A549 (cell line): Measurements from ENCODE around the gene RBM47. TPM values are rescaled to one million over a fixed set of nuclear protein-coding genes. Genes with fewer than 3 reads are reported as not detected.

ENCODE experiments used
- ATAC-seq, 2 experiments: fragments of 200-7000 bp in 1 of 2; fragments of >200 bp in 1 of 2; cut with Nextera tagmentation in 1 of 2; cut with Tn5 transposase in 1 of 2; 3 replicates each; pipeline versions ENCODE4 v1.8.0 to v1.9.1; 2018 to 2020; ENCODE audit warnings: mild to moderate bottlenecking in 1 of 2, moderate library complexity in 1 of 2
- CTCF ChIA-PET: fragments of 300-600 bp; sonication (Branson Sonifier 250); formaldehyde crosslinking; extraction: SDS; loops from one replicate; lab custom pipeline; 2021; ENCODE audit warnings: antibody characterized with exemption, inconsistent platforms; lab: Yijun Ruan, JAX
- POLR2A ChIA-PET: fragments of 350-600 bp; formaldehyde crosslinking; extraction: SDS; loops from one replicate; lab custom pipeline; 2021; ENCODE audit warnings: antibody characterized with exemption, inconsistent platforms; lab: Yijun Ruan, JAX
- DNase-seq, 2 experiments: peaks; one replicate each; pipeline versions ENCODE4 v3.0.0 to v3.0.0-alpha.2; 2011 to 2016; ENCODE audit warnings: low read depth in 1 of 2, low spot score in 1 of 2
- FAIRE-seq: peaks from 2 replicates; lab custom pipeline; 2011; peaks lifted over from hg19 to GRCh38; lab: Jason Lieb, UNC
- H3K27ac ChIP-seq, 2 experiments: fragments of >200 bp; sonication (Bioruptor Twin); formaldehyde crosslinking; 3 replicates each; pipeline ENCODE4 v1.5.1; 2016 to 2017
- H3K4me1 ChIP-seq: fragments of >200 bp; sonication (Bioruptor Twin); formaldehyde crosslinking; 3 replicates; pipeline ENCODE4 v1.6.1; 2016
- H3K4me2 ChIP-seq: fragments of >200 bp; sonication (Bioruptor Twin); formaldehyde crosslinking; 3 replicates; pipeline ENCODE4 v1.6.1; 2016
- H3K4me3 ChIP-seq: fragments of >200 bp; sonication (Bioruptor Twin); formaldehyde crosslinking; 3 replicates; pipeline ENCODE4 v1.5.1; 2016
- H3K9me3 ChIP-seq: fragments of >200 bp; sonication (Bioruptor Twin); formaldehyde crosslinking; 3 replicates; pipeline ENCODE4 v1.6.1; 2016
- BHLHE40 ChIP-seq: IDR thresholded peaks from 2 replicates; pipeline ENCODE4 v1.6.1; 2012; ENCODE audit warnings: low read depth, low read length, inconsistent platforms
- CBX8 ChIP-seq: fragments of 200-600 bp; sonication (generic); IDR thresholded peaks from 2 replicates; pipeline ENCODE4 v1.6.1; 2016
- CEBPB ChIP-seq, 2 experiments: fragments of >200 bp in 1 of 2; sonication (Bioruptor Twin) in 1 of 2; formaldehyde crosslinking in 1 of 2; IDR thresholded peaks; 2 replicates each; pipeline ENCODE4 v1.6.1; 2012 to 2016
- EHF ChIP-seq: fragments of 250-450 bp; sonication (Bioruptor Pico); IDR thresholded peaks from 2 replicates; pipeline ENCODE4 v1.5.0; 2020; ENCODE audit warnings: mild to moderate bottlenecking
- EHMT2 ChIP-seq: fragments of 200-600 bp; sonication (generic); IDR thresholded peaks from 2 replicates; pipeline ENCODE4 v1.6.1; 2016; ENCODE audit warnings: antibody characterized with exemption, low read depth, mild to moderate bottlenecking, moderate library complexity
- ESRRA ChIP-seq: fragments of 150-350 bp; IDR thresholded peaks from 2 replicates; pipeline ENCODE4 v1.6.1; 2014; ENCODE audit warnings: mild to moderate bottlenecking, low read length, borderline replicate concordance
- KDM1A ChIP-seq: fragments of 200-600 bp; sonication (generic); IDR thresholded peaks from 2 replicates; pipeline ENCODE4 v1.6.1; 2016; ENCODE audit warnings: low read depth, mild to moderate bottlenecking
- MAFK ChIP-seq: fragments of 450-650 bp; IDR thresholded peaks from 2 replicates; pipeline ENCODE4 v1.6.1; 2014; ENCODE audit not compliant: partially characterized antibody
- MAZ ChIP-seq: fragments of 150-350 bp; IDR thresholded peaks from 2 replicates; pipeline ENCODE4 v1.6.1; 2014; ENCODE audit warnings: antibody characterized with exemption, low read depth, low read length, borderline replicate concordance
- MYC ChIP-seq: IDR thresholded peaks from 2 replicates; pipeline ENCODE4 v1.6.1; 2012; ENCODE audit warnings: mild to moderate bottlenecking, inconsistent platforms, low read length, improper control_type of control experiment, borderline replicate concordance
- PHF8 ChIP-seq: fragments of 200-600 bp; sonication (generic); IDR thresholded peaks from 2 replicates; pipeline ENCODE4 v1.6.1; 2016; ENCODE audit warnings: low read depth, mild to moderate bottlenecking, antibody characterized with exemption, moderate library complexity, borderline replicate concordance
- RAD21 ChIP-seq, 2 experiments: fragments of >200 bp in 1 of 2; sonication (Bioruptor Twin) in 1 of 2; formaldehyde crosslinking in 1 of 2; IDR thresholded peaks in 1 of 2; conservative IDR thresholded peaks in 1 of 2; 2 replicates in 1 of 2; 3 replicates in 1 of 2; pipeline ENCODE4 v1.6.1; 2012 to 2018; ENCODE audit warnings: inconsistent platforms in 1 of 2
- RARB ChIP-seq: fragments of 250-450 bp; sonication (Bioruptor Pico); IDR thresholded peaks from 2 replicates; pipeline ENCODE4 v1.8.0; 2021; ENCODE audit warnings: mild to moderate bottlenecking, moderate library complexity
- RNF2 ChIP-seq: fragments of 200-600 bp; sonication (generic); IDR thresholded peaks from 2 replicates; pipeline ENCODE4 v1.6.1; 2016; ENCODE audit warnings: low read depth, mild to moderate bottlenecking, antibody characterized with exemption, moderate library complexity, borderline replicate concordance
- SREBF2 ChIP-seq: fragments of 450-650 bp; IDR thresholded peaks from 2 replicates; pipeline ENCODE4 v1.6.1; 2014; ENCODE audit warnings: mild to moderate bottlenecking, moderate library complexity
- TFCP2L1 ChIP-seq: fragments of 250-450 bp; sonication (Bioruptor Pico); IDR thresholded peaks from 2 replicates; pipeline ENCODE4 v1.5.0; 2021; ENCODE audit warnings: mild to moderate bottlenecking
- ZSCAN20 ChIP-seq: fragments of 250-450 bp; sonication (Bioruptor Pico); IDR thresholded peaks from 2 replicates; pipeline ENCODE4 v1.8.0; 2022; ENCODE audit warnings: mild to moderate bottlenecking, moderate library complexity
- WGBS: methylation state at CpG from one replicate; pipeline ENCODE4 v1.1.6; 2017; ENCODE audit errors: missing lambda C conversion rate; 5-methylcytosine and 5-hydroxymethylcytosine counted together
- polyA plus RNA-seq, 4 experiments: library from polyadenylated mRNA; depleted of rRNA in 3 of 4; stranded (reverse); fragments of >200 nt; fragmentation: RNase III in 1 of 4; extraction: RNeasy Plus Mini Kit Qiagen cat#74134 plus additional on column Dnase treatment in 1 of 4; gene quantifications; 2 replicates in 3 of 4; 3 replicates in 1 of 4; pipeline ENCODE4 v1.2.3, GENCODE V29; 2011 to 2017
- TF ChIP-seq, protein P1 (sequence below): fragments of >200 bp; sonication (Bioruptor Twin); formaldehyde crosslinking; IDR thresholded peaks from 3 replicates; pipeline ENCODE4 v1.5.1; 2016
- TF ChIP-seq, protein P2 (sequence below): fragments of 250-450 bp; sonication (Bioruptor Pico); IDR thresholded peaks from 2 replicates; pipeline ENCODE4 v1.5.0; 2020; ENCODE audit warnings: low read depth, mild to moderate bottlenecking, moderate library complexity
- TF ChIP-seq, protein P3 (sequence below): fragments of >200 bp; sonication (Bioruptor Twin); formaldehyde crosslinking; IDR thresholded peaks from 2 replicates; pipeline ENCODE4 v1.6.1; 2016
- TF ChIP-seq, protein P4 (sequence below): fragments of 250-450 bp; sonication (Bioruptor Pico); IDR thresholded peaks from 2 replicates; pipeline ENCODE4 v1.5.0; 2021; ENCODE audit warnings: mild to moderate bottlenecking, moderate library complexity, borderline replicate concordance

RBM47 gene
- polyA plus RNA-seq, 2 of the 4 experiments (the other 2 are of a cell fraction) = 38.1 to 43.3 TPM

DNA sequence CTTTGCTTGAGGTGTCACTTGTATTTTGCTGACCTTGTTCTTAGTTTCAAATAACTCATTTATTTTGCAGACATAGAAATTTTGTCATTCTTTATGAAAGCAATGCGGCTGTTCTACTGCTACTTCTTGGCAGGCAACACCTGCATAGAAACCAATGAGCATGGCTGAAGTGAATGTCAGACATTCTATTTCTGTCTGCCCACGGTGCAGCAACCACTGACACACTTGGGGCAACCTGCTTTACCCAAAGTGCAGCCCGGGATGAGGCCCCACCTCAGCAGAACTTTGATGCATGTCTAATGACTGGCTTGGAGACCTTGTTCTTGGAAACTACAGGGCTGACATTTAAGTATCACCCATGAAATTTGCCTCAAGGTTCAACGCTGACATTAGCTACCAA is 93.6 kb downstream of the RBM47 start (continued):
- no peak for TF ChIP-seq MAZ
- TF ChIP-seq ZSCAN20 (CRISPR knock-in tag) = no peak

DNA sequence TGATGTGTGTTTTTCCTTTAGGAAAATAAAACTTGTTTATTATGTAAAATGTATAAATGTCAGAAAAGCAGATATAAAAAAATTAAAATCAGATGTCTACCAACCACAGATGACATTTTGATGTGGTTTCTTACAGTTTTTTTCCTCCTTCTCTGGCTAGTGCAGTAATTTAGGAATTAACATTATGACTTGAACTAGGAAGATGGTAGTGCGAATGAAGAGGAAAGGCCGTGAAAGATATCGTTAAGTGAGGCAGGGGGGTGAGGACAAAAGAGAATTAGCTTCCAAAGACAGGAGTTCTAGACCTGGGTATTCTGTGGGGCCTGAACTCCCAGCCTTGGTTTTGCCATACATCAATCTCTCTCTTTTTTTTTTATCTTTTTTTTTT is 98.0 kb downstream of the RBM47 start:
- Histone ChIP-seq H3K9me3 (no peaks in the 10 kb centered on the region), H3K4me3 (no peak overlapping the region), H3K4me1 (peaks cover 19% of the 10 kb centered on the region), H3K4me2 (peak overlapping the region; percentile 45), H3K27ac (peak overlapping the region; percentile 41 to 65; a peak in 3 of 6 replicates)
- CTCF ChIA-PET = no interaction called here
- FAIRE-seq (no peak), ATAC-seq (no peak), DNase-seq (no peak)
- POLR2A ChIA-PET = interaction anchor here (0.7 kb wide), 1 partner anchor 17 kb away, joined by 4 read pairs; no protein-coding TSS in a partner anchor
- 82% methylated on average over 3 of the region's 3 CpGs for WGBS
- no peak for TF ChIP-seq ESRRA
- TF ChIP-seq RAD21 (conservative IDR thresholded peaks at IDR 0.05 in 1 of 2, IDR thresholded peaks at IDR 0.05 in 1 of 2) = no peak
- TF ChIP-seq EHMT2 = no peak
- TF ChIP-seq RNF2 = no peak
- no peak for TF ChIP-seq MAFK
- TF ChIP-seq, protein P1, sequence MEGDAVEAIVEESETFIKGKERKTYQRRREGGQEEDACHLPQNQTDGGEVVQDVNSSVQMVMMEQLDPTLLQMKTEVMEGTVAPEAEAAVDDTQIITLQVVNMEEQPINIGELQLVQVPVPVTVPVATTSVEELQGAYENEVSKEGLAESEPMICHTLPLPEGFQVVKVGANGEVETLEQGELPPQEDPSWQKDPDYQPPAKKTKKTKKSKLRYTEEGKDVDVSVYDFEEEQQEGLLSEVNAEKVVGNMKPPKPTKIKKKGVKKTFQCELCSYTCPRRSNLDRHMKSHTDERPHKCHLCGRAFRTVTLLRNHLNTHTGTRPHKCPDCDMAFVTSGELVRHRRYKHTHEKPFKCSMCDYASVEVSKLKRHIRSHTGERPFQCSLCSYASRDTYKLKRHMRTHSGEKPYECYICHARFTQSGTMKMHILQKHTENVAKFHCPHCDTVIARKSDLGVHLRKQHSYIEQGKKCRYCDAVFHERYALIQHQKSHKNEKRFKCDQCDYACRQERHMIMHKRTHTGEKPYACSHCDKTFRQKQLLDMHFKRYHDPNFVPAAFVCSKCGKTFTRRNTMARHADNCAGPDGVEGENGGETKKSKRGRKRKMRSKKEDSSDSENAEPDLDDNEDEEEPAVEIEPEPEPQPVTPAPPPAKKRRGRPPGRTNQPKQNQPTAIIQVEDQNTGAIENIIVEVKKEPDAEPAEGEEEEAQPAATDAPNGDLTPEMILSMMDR = no peak
- TF ChIP-seq BHLHE40 = no peak
- TF ChIP-seq SREBF2 = no peak
- no peak for TF ChIP-seq TFCP2L1 (CRISPR knock-in tag)
- TF ChIP-seq PHF8 = no peak
- TF ChIP-seq, protein P2, sequence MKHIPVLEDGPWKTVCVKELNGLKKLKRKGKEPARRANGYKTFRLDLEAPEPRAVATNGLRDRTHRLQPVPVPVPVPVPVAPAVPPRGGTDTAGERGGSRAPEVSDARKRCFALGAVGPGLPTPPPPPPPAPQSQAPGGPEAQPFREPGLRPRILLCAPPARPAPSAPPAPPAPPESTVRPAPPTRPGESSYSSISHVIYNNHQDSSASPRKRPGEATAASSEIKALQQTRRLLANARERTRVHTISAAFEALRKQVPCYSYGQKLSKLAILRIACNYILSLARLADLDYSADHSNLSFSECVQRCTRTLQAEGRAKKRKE (CRISPR knock-in tag) = no peak
- TF ChIP-seq, protein P3, sequence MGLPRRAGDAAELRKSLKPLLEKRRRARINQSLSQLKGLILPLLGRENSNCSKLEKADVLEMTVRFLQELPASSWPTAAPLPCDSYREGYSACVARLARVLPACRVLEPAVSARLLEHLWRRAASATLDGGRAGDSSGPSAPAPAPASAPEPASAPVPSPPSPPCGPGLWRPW = no peak
- TF ChIP-seq MYC = no peak
- no peak for TF ChIP-seq KDM1A
- no peak for TF ChIP-seq RARB (CRISPR knock-in tag)
- TF ChIP-seq MAZ = no peak
- no peak for TF ChIP-seq EHF (CRISPR knock-in tag)
- TF ChIP-seq CEBPB (IDR thresholded peaks at IDR 0.05) = no peak
- TF ChIP-seq, protein P4, sequence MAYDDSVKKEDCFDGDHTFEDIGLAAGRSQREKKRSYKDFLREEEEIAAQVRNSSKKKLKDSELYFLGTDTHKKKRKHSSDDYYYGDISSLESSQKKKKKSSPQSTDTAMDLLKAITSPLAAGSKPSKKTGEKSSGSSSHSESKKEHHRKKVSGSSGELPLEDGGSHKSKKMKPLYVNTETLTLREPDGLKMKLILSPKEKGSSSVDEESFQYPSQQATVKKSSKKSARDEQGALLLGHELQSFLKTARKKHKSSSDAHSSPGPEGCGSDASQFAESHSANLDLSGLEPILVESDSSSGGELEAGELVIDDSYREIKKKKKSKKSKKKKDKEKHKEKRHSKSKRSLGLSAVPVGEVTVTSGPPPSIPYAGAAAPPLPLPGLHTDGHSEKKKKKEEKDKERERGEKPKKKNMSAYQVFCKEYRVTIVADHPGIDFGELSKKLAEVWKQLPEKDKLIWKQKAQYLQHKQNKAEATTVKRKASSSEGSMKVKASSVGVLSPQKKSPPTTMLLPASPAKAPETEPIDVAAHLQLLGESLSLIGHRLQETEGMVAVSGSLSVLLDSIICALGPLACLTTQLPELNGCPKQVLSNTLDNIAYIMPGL (CRISPR knock-in tag) = no peak
- no peak for TF ChIP-seq CBX8
